ENCODE results near the gene POU2AF2. TPM values are rescaled to one million over a fixed set of nuclear protein-coding genes. Genes with fewer than 3 reads are reported as not detected.

POU2AF2 gene
- total RNA-seq, 6 experiments from 2014 or later, result not detected

GRCh38 chr11:111297696-111298095 lies 52.2 kb downstream of the POU2AF2 start:
- Mint-ChIP-seq H3K27ac (no peak overlapping the region), H3K27me3 (ENCODE audit: insufficient read depth) (peaks cover 45% of the 10 kb centered on the region), H3K4me3 (no peak overlapping the region), H3K9me3 (no peaks in the 10 kb centered on the region), H3K36me3 (ENCODE audit: low read depth) (no peaks in the 10 kb centered on the region), H3K4me1 (ENCODE audit: low read depth) (no peaks in the 10 kb centered on the region)
- no peak for DNase-seq
- TF ChIP-seq CTCF (IDR thresholded peaks at IDR 0.05), result no peak

- TF ChIP-seq CTCF (IDR thresholded peaks at IDR 0.05), result no peak
- H3K27me3 Mint-ChIP-seq (ENCODE audit: insufficient read depth), result peaks cover 52% of the 10 kb centered on the region
- H3K4me1 Mint-ChIP-seq (ENCODE audit: low read depth), result no peaks in the 10 kb centered on the region
Measured at GRCh38 chr11:111298413-111299100, 53.0 kb downstream of the POU2AF2 start, which contains the start of gene POU2AF3. Gene POU2AF3 (plus strand): TSS chr11:111298546. CDS start chr11:111298582, 36 bp downstream.

GRCh38 chr11:111299101-111300026 lies 53.8 kb downstream of the POU2AF2 start:
- Mint-ChIP-seq H3K4me3 (0 out of 2 replicates have a peak overlapping the region, but pooled peaks have one; percentile 18), H3K4me1 (ENCODE audit: low read depth) (no peaks in the 10 kb centered on the region), H3K36me3 (ENCODE audit: low read depth) (no peaks in the 10 kb centered on the region), H3K27ac (no peak overlapping the region), H3K9me3 (no peaks in the 10 kb centered on the region), H3K27me3 (ENCODE audit: insufficient read depth) (peaks cover 53% of the 10 kb centered on the region)
- peak; percentile 7 for DNase-seq
- peak; percentile 62 for TF ChIP-seq CTCF (IDR thresholded peaks at IDR 0.05)

More at GRCh38 chr11:111298413-111299100, 53.0 kb downstream of the POU2AF2 start, which contains the start of gene POU2AF3:
- no peak for DNase-seq
- H3K36me3 Mint-ChIP-seq (ENCODE audit: low read depth), result no peaks in the 10 kb centered on the region
- no peak within 1 kb of the TSS for H3K27ac Mint-ChIP-seq
- H3K4me3 Mint-ChIP-seq, result 0 out of 2 replicates have a peak within 1 kb of the TSS, but pooled peaks have one; percentile 18
- H3K9me3 Mint-ChIP-seq, result no peaks in the 10 kb centered on the region

- Mint-ChIP-seq H3K9me3 (no peaks in the 10 kb centered on the region), H3K27ac (no peak overlapping the region), H3K4me1 (ENCODE audit: low read depth) (no peaks in the 10 kb centered on the region), H3K4me3 (no peak overlapping the region), H3K27me3 (ENCODE audit: insufficient read depth) (peaks cover 60% of the 10 kb centered on the region), H3K36me3 (ENCODE audit: low read depth) (no peaks in the 10 kb centered on the region)
- DNase-seq, result no peak
- no peak for TF ChIP-seq CTCF (IDR thresholded peaks at IDR 0.05)
Measured at GRCh38 chr11:111300569-111300968, 55.0 kb downstream of the POU2AF2 start.

- no peak for DNase-seq
- no peak overlapping the region for H3K4me3 Mint-ChIP-seq
- no peaks in the 10 kb centered on the region for H3K36me3 Mint-ChIP-seq (ENCODE audit: low read depth)
- no peaks in the 10 kb centered on the region for H3K9me3 Mint-ChIP-seq
- TF ChIP-seq CTCF (IDR thresholded peaks at IDR 0.05), result no peak
- no peaks in the 10 kb centered on the region for H3K4me1 Mint-ChIP-seq (ENCODE audit: low read depth)
- H3K27me3 Mint-ChIP-seq (ENCODE audit: insufficient read depth), result peaks cover 63% of the 10 kb centered on the region
- H3K27ac Mint-ChIP-seq, result no peak overlapping the region
Measured at GRCh38 chr11:111301004-111301841, 55.7 kb downstream of the POU2AF2 start.
